HepG2 (cell line): ENCODE results near the gene ZNF385B. TPM values are rescaled to one million over a fixed set of nuclear protein-coding genes. Genes with fewer than 3 reads are reported as not detected.

Experiments used
- CEBPG ChIP-seq: IDR thresholded peaks from 2 replicates; pipeline ENCODE4 v1.6.1; 2016
- DPF2 ChIP-seq: sonication (generic); formaldehyde crosslinking; IDR thresholded peaks from 2 replicates; pipeline ENCODE4 v1.4.0; 2020; ENCODE audit warnings: mild to moderate bottlenecking, low read depth, missing genetic modification reagents, borderline replicate concordance
- FOXP1 ChIP-seq, 2 experiments: fragments of 450-650 bp in 1 of 2; IDR thresholded peaks; 2 replicates each; pipeline ENCODE4 v1.6.1; 2017 to 2018; ENCODE audit warnings: antibody characterized with exemption in 1 of 2
- SOX5 ChIP-seq: IDR thresholded peaks from 2 replicates; pipeline ENCODE4 v1.6.1; 2016; ENCODE audit warnings: borderline replicate concordance
- TOE1 ChIP-seq: sonication (generic); formaldehyde crosslinking; IDR thresholded peaks from 2 replicates; pipeline ENCODE4 v1.4.0; 2020; ENCODE audit warnings: mild to moderate bottlenecking, missing genetic modification reagents
- ZNF441 ChIP-seq: sonication (generic); formaldehyde crosslinking; IDR thresholded peaks from 2 replicates; pipeline ENCODE4 v1.7.0; 2021; ENCODE audit warnings: missing genetic modification reagents, borderline replicate concordance
- ZNF484 ChIP-seq: sonication (generic); formaldehyde crosslinking; IDR thresholded peaks from 2 replicates; pipeline ENCODE4 v1.5.1; 2020; ENCODE audit warnings: mild to moderate bottlenecking, low read depth, missing genetic modification reagents, borderline replicate concordance
- ZNF766 ChIP-seq: sonication (generic); formaldehyde crosslinking; IDR thresholded peaks from 2 replicates; pipeline ENCODE4 v1.5.0; 2020; ENCODE audit warnings: missing genetic modification reagents, borderline replicate concordance
- ZNF83 ChIP-seq: sonication (generic); formaldehyde crosslinking; IDR thresholded peaks from 2 replicates; pipeline ENCODE4 v1.4.0; 2020; ENCODE audit warnings: missing genetic modification reagents, mild to moderate bottlenecking, borderline replicate concordance
- ZZZ3 ChIP-seq: sonication (generic); formaldehyde crosslinking; IDR thresholded peaks from 2 replicates; pipeline ENCODE4 v1.4.0; 2020; ENCODE audit warnings: missing genetic modification reagents, mild to moderate bottlenecking, borderline replicate concordance
- polyA plus RNA-seq, 8 experiments: library from polyadenylated mRNA; depleted of rRNA in 3 of 8; stranded (reverse) in 7 of 8; unstranded in 1 of 8; fragments of >200 nt; fragmentation: Illumina TruSeq in 4 of 8; extraction: Trizol in 4 of 8; gene quantifications; 2 replicates each; pipeline versions ENCODE4 v1.2.1 to v1.2.3, GENCODE V29; 2011 to 2016; ENCODE audit warnings: low read depth in 4 of 8, missing spikeins in 1 of 8, mixed read lengths in 1 of 8; ENCODE audit not compliant: insufficient read depth in 1 of 8
- total RNA-seq, 5 experiments: library from RNA; depleted of rRNA; stranded (reverse); fragments of >200 nt; fragmentation: Illumina TruSeq; extraction: Trizol; gene quantifications; 2 replicates each; pipeline ENCODE4 v1.2.3, GENCODE V29; 2016; ENCODE audit warnings: low read depth in 1 of 5
- TF ChIP-seq, protein P1 (sequence below): sonication (generic); formaldehyde crosslinking; IDR thresholded peaks from 2 replicates; pipeline ENCODE4 v1.8.1; 2023; ENCODE audit warnings: mild to moderate bottlenecking, moderate library complexity, missing genetic modification reagents
- TF ChIP-seq, protein P2 (sequence below): sonication (generic); formaldehyde crosslinking; IDR thresholded peaks from 2 replicates; pipeline ENCODE4 v1.9.0; 2021; ENCODE audit warnings: missing genetic modification reagents, borderline replicate concordance
- TF ChIP-seq, protein P3 (sequence below), 2 experiments: fragments of 450-650 bp in 1 of 2; sonication (generic) in 1 of 2; formaldehyde crosslinking; IDR thresholded peaks; 2 replicates each; pipeline versions ENCODE4 v1.5.0 to v1.8.0; 2020 to 2022; ENCODE audit warnings: mild to moderate bottlenecking in 1 of 2, missing genetic modification reagents in 1 of 2
- TF ChIP-seq, protein P4 (sequence below): IDR thresholded peaks from 2 replicates; pipeline ENCODE4 v1.6.1; 2016; ENCODE audit warnings: low read depth
- TF ChIP-seq, protein P5 (sequence below): sonication (generic); formaldehyde crosslinking; IDR thresholded peaks from 2 replicates; pipeline ENCODE4 v1.8.0; 2022; ENCODE audit warnings: missing genetic modification reagents, mild to moderate bottlenecking, inconsistent platforms, borderline replicate concordance
- TF ChIP-seq, protein P6 (sequence below): sonication (generic); formaldehyde crosslinking; IDR thresholded peaks from 2 replicates; pipeline ENCODE4 v1.4.0; 2020; ENCODE audit warnings: missing genetic modification reagents, borderline replicate concordance

ZNF385B gene
- total and polyA plus RNA-seq, 2 of the 13 experiments (the other 11 are each of a cell fraction or from before 2014, with no cell fraction given), result 3.3 to 6.7 TPM

DNA sequence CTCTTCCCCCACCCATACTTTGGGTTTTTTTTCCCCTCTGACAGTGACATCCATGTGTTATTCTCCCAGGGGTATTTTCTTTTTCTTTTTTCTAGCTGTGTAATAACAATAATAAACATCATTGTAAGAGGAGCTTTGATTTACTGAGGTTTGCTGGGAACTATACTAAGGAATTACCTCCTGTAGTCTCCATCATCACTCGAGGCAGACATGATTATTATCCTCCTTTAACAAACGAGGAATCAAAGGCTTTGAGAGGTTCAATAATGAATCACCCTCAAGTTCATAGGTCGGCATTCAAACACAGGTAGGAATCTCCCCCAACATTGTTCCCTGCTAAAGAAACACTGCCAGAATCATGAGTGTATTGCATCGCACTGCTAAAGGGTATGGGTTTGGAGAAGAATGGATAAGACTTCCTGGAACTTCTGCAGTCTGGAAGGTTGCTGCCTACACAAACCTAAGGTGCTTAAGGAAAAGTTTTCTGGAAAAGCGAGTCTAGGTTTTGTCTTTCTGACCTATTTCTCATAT lies 336.5 kb downstream of the ZNF385B start (continued):
- TF ChIP-seq, protein P1, sequence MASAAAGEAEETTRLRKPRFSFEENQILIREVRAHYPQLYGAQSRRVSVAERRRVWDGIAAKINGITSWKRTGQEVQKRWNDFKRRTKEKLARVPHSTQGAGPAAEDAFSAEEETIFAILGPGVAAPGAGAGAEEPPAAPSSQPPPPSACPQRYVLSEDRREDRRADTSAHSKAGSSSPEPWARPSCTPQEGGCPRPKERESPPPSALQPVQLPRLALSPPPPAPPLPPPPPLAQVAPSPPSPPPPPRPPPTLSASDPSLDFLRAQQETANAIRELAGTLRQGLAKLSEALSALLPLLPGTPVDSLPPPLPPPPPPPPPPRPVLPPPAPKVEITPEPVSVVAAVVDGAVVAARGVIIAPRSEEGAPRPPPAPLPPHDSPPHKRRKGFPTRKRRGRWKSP (CRISPR knock-in tag), result no peak
- TF ChIP-seq ZZZ3 (no peak), CEBPG (peak; percentile 53; the same call in 1 of the 2 replicates), FOXP1 (IDR thresholded peaks at IDR 0.05) (no peak), FOXP1 (CRISPR knock-in tag; IDR thresholded peaks at IDR 0.05) (no peak), SOX5 (CRISPR knock-in tag) (peak; percentile 10; the same call in 1 of the 2 replicates), ZNF441 (CRISPR knock-in tag) (no peak), DPF2 (no peak), ZNF766 (CRISPR knock-in tag) (no peak), TOE1 (CRISPR knock-in tag) (no peak), ZNF83 (CRISPR knock-in tag) (no peak), ZNF484 (CRISPR knock-in tag) (no peak)
- TF ChIP-seq, protein P2, sequence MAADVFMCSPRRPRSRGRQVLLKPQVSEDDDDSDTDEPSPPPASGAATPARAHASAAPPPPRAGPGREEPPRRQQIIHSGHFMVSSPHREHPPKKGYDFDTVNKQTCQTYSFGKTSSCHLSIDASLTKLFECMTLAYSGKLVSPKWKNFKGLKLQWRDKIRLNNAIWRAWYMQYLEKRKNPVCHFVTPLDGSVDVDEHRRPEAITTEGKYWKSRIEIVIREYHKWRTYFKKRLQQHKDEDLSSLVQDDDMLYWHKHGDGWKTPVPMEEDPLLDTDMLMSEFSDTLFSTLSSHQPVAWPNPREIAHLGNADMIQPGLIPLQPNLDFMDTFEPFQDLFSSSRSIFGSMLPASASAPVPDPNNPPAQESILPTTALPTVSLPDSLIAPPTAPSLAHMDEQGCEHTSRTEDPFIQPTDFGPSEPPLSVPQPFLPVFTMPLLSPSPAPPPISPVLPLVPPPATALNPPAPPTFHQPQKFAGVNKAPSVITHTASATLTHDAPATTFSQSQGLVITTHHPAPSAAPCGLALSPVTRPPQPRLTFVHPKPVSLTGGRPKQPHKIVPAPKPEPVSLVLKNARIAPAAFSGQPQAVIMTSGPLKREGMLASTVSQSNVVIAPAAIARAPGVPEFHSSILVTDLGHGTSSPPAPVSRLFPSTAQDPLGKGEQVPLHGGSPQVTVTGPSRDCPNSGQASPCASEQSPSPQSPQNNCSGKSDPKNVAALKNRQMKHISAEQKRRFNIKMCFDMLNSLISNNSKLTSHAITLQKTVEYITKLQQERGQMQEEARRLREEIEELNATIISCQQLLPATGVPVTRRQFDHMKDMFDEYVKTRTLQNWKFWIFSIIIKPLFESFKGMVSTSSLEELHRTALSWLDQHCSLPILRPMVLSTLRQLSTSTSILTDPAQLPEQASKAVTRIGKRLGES (CRISPR knock-in tag), result no peak
- TF ChIP-seq, protein P3, sequence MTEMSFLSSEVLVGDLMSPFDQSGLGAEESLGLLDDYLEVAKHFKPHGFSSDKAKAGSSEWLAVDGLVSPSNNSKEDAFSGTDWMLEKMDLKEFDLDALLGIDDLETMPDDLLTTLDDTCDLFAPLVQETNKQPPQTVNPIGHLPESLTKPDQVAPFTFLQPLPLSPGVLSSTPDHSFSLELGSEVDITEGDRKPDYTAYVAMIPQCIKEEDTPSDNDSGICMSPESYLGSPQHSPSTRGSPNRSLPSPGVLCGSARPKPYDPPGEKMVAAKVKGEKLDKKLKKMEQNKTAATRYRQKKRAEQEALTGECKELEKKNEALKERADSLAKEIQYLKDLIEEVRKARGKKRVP (CRISPR knock-in tag; IDR thresholded peaks at IDR 0.05), result peak in 1 of 2 experiments; percentile 51; a peak in 2 of 4 replicates
- TF ChIP-seq, protein P4, sequence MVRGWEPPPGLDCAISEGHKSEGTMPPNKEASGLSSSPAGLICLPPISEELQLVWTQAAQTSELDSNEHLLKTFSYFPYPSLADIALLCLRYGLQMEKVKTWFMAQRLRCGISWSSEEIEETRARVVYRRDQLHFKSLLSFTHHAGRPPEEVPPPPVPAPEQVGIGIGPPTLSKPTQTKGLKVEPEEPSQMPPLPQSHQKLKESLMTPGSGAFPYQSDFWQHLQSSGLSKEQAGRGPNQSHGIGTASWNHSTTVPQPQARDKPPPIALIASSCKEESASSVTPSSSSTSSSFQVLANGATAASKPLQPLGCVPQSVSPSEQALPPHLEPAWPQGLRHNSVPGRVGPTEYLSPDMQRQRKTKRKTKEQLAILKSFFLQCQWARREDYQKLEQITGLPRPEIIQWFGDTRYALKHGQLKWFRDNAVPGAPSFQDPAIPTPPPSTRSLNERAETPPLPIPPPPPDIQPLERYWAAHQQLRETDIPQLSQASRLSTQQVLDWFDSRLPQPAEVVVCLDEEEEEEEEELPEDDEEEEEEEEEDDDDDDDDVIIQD, result 0 out of 2 replicates have a peak, but pooled peaks have one; percentile 19
- TF ChIP-seq, protein P5, sequence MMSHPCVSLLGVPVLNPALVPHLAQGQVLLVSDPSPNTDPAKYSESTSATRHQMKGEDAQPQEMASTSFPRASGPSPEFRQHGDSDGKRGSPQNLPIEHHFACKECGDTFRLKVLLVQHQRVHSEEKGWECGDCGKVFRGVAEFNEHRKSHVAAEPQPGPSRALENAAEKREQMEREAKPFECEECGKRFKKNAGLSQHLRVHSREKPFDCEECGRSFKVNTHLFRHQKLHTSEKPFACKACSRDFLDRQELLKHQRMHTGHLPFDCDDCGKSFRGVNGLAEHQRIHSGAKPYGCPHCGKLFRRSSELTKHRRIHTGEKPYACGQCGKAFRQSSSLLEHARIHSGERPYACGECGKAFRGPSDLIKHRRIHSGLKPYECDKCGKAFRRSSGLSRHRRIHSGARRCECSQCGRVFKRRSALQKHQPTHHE, result no peak
- TF ChIP-seq, protein P6, sequence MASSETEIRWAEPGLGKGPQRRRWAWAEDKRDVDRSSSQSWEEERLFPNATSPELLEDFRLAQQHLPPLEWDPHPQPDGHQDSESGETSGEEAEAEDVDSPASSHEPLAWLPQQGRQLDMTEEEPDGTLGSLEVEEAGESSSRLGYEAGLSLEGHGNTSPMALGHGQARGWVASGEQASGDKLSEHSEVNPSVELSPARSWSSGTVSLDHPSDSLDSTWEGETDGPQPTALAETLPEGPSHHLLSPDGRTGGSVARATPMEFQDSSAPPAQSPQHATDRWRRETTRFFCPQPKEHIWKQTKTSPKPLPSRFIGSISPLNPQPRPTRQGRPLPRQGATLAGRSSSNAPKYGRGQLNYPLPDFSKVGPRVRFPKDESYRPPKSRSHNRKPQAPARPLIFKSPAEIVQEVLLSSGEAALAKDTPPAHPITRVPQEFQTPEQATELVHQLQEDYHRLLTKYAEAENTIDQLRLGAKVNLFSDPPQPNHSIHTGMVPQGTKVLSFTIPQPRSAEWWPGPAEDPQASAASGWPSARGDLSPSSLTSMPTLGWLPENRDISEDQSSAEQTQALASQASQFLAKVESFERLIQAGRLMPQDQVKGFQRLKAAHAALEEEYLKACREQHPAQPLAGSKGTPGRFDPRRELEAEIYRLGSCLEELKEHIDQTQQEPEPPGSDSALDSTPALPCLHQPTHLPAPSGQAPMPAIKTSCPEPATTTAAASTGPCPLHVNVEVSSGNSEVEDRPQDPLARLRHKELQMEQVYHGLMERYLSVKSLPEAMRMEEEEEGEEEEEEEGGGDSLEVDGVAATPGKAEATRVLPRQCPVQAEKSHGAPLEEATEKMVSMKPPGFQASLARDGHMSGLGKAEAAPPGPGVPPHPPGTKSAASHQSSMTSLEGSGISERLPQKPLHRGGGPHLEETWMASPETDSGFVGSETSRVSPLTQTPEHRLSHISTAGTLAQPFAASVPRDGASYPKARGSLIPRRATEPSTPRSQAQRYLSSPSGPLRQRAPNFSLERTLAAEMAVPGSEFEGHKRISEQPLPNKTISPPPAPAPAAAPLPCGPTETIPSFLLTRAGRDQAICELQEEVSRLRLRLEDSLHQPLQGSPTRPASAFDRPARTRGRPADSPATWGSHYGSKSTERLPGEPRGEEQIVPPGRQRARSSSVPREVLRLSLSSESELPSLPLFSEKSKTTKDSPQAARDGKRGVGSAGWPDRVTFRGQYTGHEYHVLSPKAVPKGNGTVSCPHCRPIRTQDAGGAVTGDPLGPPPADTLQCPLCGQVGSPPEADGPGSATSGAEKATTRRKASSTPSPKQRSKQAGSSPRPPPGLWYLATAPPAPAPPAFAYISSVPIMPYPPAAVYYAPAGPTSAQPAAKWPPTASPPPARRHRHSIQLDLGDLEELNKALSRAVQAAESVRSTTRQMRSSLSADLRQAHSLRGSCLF (CRISPR knock-in tag), result no peak
